ENCODE measurements around the gene SVOPL.

Gene SVOPL

DNA sequence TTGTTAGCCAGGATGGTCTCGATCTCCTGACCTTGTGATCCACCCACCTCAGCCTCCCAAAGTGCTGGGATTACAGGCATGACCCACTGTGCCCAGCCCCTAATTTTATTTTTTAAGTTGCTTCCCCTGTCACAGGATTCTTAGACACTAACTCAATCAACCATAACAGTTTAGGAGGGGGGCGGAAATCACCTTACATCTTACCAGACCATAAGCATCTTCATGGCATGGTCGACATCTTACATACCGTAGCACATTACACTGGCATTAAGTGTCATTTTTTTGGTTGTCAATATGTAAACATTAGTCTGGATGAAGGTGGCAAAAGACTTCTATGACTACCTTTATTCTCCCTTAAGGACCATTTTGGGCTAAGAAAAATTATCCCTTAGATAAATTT, 145.5 kb downstream of the SVOPL start:
- DNase-seq = no peak

DNA sequence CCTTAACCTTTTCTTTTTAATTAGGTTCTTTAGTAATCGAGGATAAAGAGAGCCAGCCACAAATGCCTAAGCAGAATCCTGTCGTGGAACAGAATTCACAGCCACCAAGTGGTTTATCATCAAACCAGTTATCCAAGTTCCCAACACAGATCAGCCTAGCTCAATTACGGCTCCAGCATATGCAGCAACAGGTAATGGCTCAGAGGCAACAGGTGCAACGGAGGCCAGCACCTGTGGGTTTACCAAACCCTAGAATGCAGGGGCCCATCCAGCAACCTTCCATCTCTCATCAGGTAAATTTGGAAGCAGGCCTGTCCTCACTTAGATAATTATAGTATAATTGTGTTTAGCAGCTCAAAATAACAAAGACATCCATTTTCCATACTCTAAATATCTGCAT, 146.5 kb downstream of the SVOPL start:
- DNase-seq = no peak

DNA sequence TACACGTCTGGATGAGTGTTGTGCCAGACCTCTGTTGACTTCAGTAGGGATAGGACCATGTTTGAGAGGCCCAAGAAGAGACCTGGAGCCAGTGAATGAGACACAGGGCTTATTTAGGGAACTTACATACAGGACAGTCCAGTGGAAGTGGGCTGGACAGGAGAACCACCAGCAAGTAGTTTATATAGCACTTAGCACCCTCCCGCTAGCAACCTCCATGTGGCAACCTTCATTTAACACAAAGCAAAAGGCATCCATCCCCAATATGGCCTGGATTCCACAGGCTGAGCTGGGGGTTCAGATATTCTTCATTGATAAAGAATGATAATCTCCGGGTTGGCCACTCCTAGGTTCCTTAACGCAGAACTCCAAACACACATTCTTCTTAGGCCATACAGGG, 147.4 kb downstream of the SVOPL start:
- no peak for DNase-seq

DNA sequence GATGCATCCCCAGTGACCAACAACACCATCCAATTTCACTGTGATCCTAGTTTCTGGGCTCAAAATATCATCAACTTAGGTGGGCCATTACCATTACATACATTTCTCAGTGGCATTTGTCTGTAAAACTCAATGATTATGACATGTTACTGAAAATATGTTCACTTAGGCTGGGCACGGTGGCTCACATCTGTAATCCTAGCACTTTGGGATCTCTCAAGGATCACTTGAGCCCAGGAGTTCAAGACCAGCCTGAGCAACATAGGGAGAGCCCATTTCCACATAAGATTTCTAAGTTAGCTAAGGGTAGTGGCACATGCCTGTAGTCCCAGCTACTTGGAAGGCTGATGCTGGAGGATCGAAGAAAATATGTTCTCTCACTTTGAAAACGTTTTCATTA, 150.1 kb downstream of the SVOPL start:
- no peak for DNase-seq

DNA sequence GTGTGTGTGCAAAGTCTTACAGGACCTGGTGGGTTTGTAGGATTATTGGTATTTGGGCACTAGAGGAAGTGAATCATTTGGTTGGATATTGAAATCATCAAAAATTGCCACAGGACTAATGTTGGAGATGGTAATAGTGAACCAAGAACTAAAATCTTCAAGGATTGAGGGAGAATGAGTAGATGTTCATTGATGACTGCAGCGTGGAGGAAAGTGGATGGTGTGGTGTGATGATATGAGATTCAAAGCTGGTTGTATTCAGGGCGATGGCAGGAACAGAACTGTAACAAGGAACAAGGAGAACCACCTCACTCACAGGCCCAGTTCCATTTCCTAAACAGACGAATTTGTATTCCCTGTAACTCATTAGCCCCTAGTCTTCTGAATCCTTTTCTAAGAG, 150.8 kb downstream of the SVOPL start:
- DNase-seq = no peak

DNA sequence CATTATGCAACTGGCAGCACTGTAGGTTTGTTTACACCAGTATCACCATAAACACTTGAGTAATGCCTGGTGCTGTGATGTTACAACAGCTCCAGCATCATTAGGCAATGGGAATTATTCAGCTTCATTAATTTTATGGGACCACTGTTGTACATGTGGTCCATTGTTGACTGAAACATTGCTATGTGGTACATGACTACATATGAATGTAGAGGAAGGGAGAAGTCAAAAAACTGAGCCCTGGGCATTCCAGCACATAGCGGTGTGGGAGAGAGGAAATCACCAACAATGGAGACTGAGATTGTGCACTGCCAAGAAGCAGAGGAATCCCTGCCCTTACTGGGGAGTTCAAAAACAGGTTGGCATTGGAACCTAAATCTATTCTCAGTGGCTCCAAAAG, 152.1 kb downstream of the SVOPL start:
- DNase-seq = no peak

DNA sequence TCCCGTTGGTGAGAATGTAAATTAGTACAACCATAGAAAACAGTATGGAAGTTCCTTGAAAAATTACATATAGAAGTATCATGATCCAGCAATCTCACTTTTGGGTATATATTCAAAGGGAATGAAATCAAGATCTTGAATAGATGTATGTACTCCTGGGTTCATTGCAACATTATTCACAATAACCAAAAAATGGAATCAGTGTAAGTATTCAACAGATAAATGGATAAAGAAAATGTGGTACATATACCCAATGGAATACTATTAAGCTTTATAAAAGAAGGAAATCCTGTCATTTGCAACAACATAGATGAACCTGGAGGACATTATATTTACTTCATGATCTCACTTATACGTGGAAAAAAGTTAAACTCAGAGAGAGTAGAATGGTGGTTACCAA, 154.3 kb downstream of the SVOPL start:
- no peak for DNase-seq

DNA sequence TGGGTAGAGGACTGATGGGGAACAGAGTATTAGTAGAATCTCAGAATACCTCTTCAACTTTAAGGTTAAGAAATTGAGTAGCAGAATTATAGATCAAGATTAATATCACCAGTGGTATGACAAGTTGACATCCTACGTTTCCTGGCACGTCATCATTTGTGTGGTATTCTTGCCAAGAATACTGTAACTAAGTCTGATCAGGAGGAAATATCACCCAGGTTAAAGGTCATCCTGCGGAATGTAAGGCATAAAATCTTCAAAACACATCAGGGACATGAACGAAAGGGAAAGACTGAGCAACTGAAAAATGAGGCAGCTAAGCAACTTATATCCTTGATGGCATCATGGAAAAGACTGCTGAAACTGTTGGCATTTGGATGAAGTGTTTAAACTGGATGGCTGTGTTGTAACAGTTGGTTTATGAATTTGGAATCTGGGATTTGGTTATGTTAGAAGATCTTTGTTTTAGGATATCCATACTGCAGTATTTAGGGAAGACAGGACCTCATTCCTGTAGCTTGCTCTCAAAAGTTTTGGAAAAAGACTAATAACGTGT, 155.0 kb downstream of the SVOPL start:
- DNase-seq = no peak

DNA sequence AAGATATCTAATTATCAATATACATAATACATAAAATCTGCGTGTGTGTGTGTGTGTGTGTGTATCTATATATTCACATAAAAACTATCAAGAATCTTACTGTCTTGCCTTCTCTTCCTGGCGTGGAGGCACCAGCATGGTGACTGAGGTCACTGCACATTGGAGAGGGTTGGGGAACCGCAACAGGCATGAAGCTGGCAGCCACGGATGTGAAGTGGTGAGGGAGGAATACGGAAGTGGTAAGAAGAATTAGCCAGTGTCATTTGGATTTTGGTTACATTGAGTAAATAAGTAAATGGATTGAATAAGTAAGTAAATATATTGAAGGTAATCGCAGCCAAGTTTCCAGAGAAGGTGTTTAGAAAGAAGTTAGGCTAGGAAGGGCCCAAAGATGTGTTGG, 156.0 kb downstream of the SVOPL start:
- DNase-seq = no peak

All from CD4-positive, alpha-beta T cell treated with Interleukin-15 for 1 hour (primary cell).